Spleen (tissue), 11 donors: Measurements from ENCODE around the gene NPM3. TPM values are rescaled to one million over a fixed set of nuclear protein-coding genes. Genes with fewer than 3 reads are reported as not detected.
A peak's percentile ranks its signal among the peaks of the same experiment; 100 is the strongest.

ENCODE experiments used
- DNase-seq: peaks from one replicate; pipeline ENCODE4 v3.0.0-alpha.2; 2020
- H3K27ac ChIP-seq, 8 donors: fragments of 200-600 bp; sonication (generic) in 7 of 8; 1 replicate in 4 of 8; 2 replicates in 4 of 8; pipeline versions ENCODE4 v1.5.0 to v1.8.0; 2016 to 2021; ENCODE audit warnings: inconsistent platforms in 4 of 8, mild to moderate bottlenecking in 4 of 8, moderate library complexity in 1 of 8
- H3K27me3 ChIP-seq, 7 donors: fragments of 200-600 bp; sonication (generic) in 6 of 7; replicated peaks in 1 of 7; 1 replicate in 4 of 7; 2 replicates in 3 of 7; pipeline versions ENCODE4 v1.5.0 to v1.8.0; 2016 to 2021; ENCODE audit warnings: inconsistent platforms in 3 of 7, mild to moderate bottlenecking in 1 of 7
- H3K36me3 ChIP-seq, 6 donors: fragments of 200-600 bp; sonication (generic) in 5 of 6; 1 replicate in 4 of 6; 2 replicates in 2 of 6; pipeline versions ENCODE4 v1.5.0 to v1.8.0; 2016 to 2021; ENCODE audit warnings: inconsistent platforms in 2 of 6
- H3K4me1 ChIP-seq, 6 donors: fragments of 200-600 bp; sonication (generic) in 5 of 6; 1 replicate in 3 of 6; 2 replicates in 3 of 6; pipeline versions ENCODE4 v1.5.0 to v1.8.0; 2016 to 2021; ENCODE audit warnings: inconsistent platforms in 3 of 6
- H3K4me3 ChIP-seq, 8 donors: fragments of 200-600 bp; sonication (generic) in 7 of 8; 1 replicate in 4 of 8; 2 replicates in 4 of 8; pipeline versions ENCODE4 v1.5.0 to v1.8.0; 2016 to 2021; ENCODE audit warnings: inconsistent platforms in 4 of 8, mild to moderate bottlenecking in 4 of 8, moderate library complexity in 2 of 8
- H3K9me3 ChIP-seq, 8 donors: fragments of 200-600 bp; sonication (generic) in 7 of 8; 1 replicate in 4 of 8; 2 replicates in 4 of 8; pipeline versions ENCODE4 v1.5.0 to v1.8.0; 2016 to 2021; ENCODE audit warnings: inconsistent platforms in 4 of 8
- CTCF ChIP-seq, 11 experiments: fragments of 200-600 bp in 7 of 11; fragments of 450-650 bp in 4 of 11; sonication (generic) in 4 of 11; IDR thresholded peaks in 8 of 11; conservative IDR thresholded peaks in 3 of 11; 1 replicate in 7 of 11; 2 replicates in 4 of 11; pipeline versions ENCODE4 v1.4.0 to v1.8.0; 2016 to 2021; ENCODE audit warnings: antibody characterized with exemption in 11 of 11, inconsistent platforms in 4 of 11, mild to moderate bottlenecking in 1 of 11
- POLR2A ChIP-seq, 3 donors: fragments of 450-650 bp; IDR thresholded peaks; one replicate each; pipeline ENCODE4 v1.5.1; 2017; ENCODE audit warnings: antibody characterized with exemption in 3 of 3, mild to moderate bottlenecking in 1 of 3
- POLR2AphosphoS5 ChIP-seq, 3 donors: sonication (generic); formaldehyde crosslinking; IDR thresholded peaks; one replicate each; pipeline ENCODE4 v1.5.1; 2017; ENCODE audit warnings: antibody characterized with exemption in 3 of 3
- WGBS, 5 donors: extraction: QIAGEN DNeasy Blood & Tissue Kit in 3 of 5; methylation state at CpG; one replicate each; pipeline versions ENCODE4 v1.1.5 to v1.1.7; 2013 to 2018; 5-methylcytosine and 5-hydroxymethylcytosine counted together
- intact Hi-C: fragments of 100-400 bp; cut with DNase I; formaldehyde crosslinking; loops from one replicate; pipeline ENCODE4 v1.15.0; 2023; ENCODE audit warnings: low total_unique reads
- polyA plus RNA-seq, 3 donors: library from polyadenylated mRNA; stranded (reverse); fragments of 200-250 nt; gene quantifications; one replicate each; pipeline ENCODE4 v1.2.1, GENCODE V29; 2013
- total RNA-seq, 7 donors: library from RNA; depleted of rRNA in 3 of 7; stranded (reverse); fragments of >200 nt in 3 of 7; fragmentation: NEBNext Ultra II Directional in 4 of 7; extraction: Animal tissue kit (Norgen Biotek cat#: 25700) in 4 of 7; gene quantifications; one replicate each; pipeline versions ENCODE4 v1.1.0 to v1.2.1, GENCODE V29; 2016 to 2021
- donor health status: healthy with polysubstance abuse.
- donor health status: DM: no; HTN: no; CAD: no; lungs with moderate emphysema.
- donor health status: DM: no; HTN: no; CAD: no.
- donor health status: Bipolar disorder and iron deficiency.
- donor health status: healthy.
- donor health status: DM: no; HTN: no; CAD: no.
- donor health status: DM: yes; HTN: yes; CAD: no.

Gene NPM3
- total and polyA plus RNA-seq, 10 donors = 16.8 to 54.6 (median 28.6) TPM

GRCh38 chr10:101763141-101763846, 20.0 kb downstream of the NPM3 start:
- intact Hi-C loops = no loop called here
- WGBS, 5 donors = 78 to 87% (median 82%) methylated on average over 7 to 10 of the region's 10 CpGs
- peaks cover 0 to 42% (median 0%) of the 10 kb centered on the region in 7 donors for H3K27me3 ChIP-seq
- H3K4me3 ChIP-seq = no peak overlapping the region
- H3K27ac ChIP-seq = no peak overlapping the region
- TF ChIP-seq POLR2AphosphoS5 (IDR thresholded peaks at IDR 0.05) (no peak), POLR2A (IDR thresholded peaks at IDR 0.05) (no peak), CTCF (IDR thresholded peaks at IDR 0.05 in 8 of 11, conservative IDR thresholded peaks at IDR 0.05 in 3 of 11) (no peak)
- no peaks in the 10 kb centered on the region for H3K4me1 ChIP-seq
- H3K36me3 ChIP-seq = no peaks in the 10 kb centered on the region
- H3K9me3 ChIP-seq = no peaks in the 10 kb centered on the region
- DNase-seq = peak; percentile 45

DNA sequence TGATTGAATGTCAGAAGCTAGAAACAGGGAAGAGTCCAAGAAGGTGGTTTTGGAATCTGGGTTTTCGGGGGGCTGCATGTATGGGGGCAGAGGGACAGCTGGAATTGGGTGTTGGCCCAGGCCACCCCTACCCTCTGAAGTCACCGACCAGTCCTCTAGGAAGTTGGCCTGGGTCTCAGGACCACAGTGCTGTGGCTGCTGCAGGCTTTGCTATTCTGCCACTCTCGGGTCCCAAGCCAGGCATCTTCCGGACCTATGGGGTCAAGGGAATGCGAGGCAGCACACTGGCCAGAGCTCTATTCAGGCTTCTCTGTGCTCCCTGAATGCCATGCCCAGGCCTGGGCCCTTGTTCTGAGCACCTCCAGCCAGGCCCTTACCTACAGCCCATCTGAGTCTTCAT, 20.5 kb downstream of the NPM3 start:
- DNase-seq = peak; percentile 39
- intact Hi-C loops = no loop called here
- 86 to 92% (median 90%) methylated on average over 5 of the region's 5 CpGs for WGBS, 5 donors

GRCh38 chr10:101761226-101761625, 22.0 kb downstream of the NPM3 start:
- WGBS, 5 donors = 77 to 88% (median 84%) methylated on average over 7 to 9 of the region's 9 CpGs
- no peaks in the 10 kb centered on the region for H3K36me3 ChIP-seq
- H3K4me1 ChIP-seq = no peaks in the 10 kb centered on the region
- TF ChIP-seq POLR2AphosphoS5 (IDR thresholded peaks at IDR 0.05) = no peak
- no peak for TF ChIP-seq CTCF (IDR thresholded peaks at IDR 0.05 in 8 of 11, conservative IDR thresholded peaks at IDR 0.05 in 3 of 11)
- TF ChIP-seq POLR2A (IDR thresholded peaks at IDR 0.05) = no peak
- DNase-seq = peak; percentile 50
- peaks cover 0 to 28% (median 0%) of the 10 kb centered on the region in 7 donors for H3K27me3 ChIP-seq
- no peak overlapping the region for H3K4me3 ChIP-seq
- H3K9me3 ChIP-seq = no peaks in the 10 kb centered on the region
- intact Hi-C loops = no loop called here
- H3K27ac ChIP-seq = no peak overlapping the region

More for the DNA sequence above, 20.5 kb downstream of the NPM3 start:
- no peaks in the 10 kb centered on the region for H3K4me1 ChIP-seq
- peaks cover 0 to 38% (median 0%) of the 10 kb centered on the region in 7 donors for H3K27me3 ChIP-seq
- no peak overlapping the region for H3K4me3 ChIP-seq
- H3K9me3 ChIP-seq = no peaks in the 10 kb centered on the region
- no peaks in the 10 kb centered on the region for H3K36me3 ChIP-seq
- H3K27ac ChIP-seq = no peak overlapping the region
- no peak for TF ChIP-seq POLR2AphosphoS5 (IDR thresholded peaks at IDR 0.05)
- TF ChIP-seq POLR2A (IDR thresholded peaks at IDR 0.05) = no peak
- TF ChIP-seq CTCF (IDR thresholded peaks at IDR 0.05 in 8 of 11, conservative IDR thresholded peaks at IDR 0.05 in 3 of 11) = no peak

DNA sequence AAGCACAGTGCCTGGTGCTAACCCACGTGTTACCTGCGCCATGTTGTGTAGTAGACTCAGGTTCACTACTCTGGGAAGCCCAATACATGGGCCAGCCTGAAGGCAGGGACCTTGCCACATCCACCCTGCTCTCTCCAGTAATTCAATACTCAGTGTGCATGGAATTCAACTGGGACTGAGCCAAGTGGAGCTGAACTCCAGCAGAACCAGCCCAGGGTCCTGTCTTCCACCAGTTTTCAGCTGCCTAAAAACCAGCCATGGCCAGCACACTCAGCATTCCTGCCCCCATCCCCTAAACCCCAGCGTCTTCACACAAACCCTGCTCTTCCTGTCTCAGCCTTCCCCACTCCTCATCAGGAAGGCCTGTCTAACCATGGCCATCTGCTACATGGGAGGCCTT, 22.7 kb downstream of the NPM3 start:
- TF ChIP-seq POLR2AphosphoS5 (IDR thresholded peaks at IDR 0.05) (no peak), POLR2A (IDR thresholded peaks at IDR 0.05) (no peak), CTCF (IDR thresholded peaks at IDR 0.05 in 8 of 11, conservative IDR thresholded peaks at IDR 0.05 in 3 of 11) (no peak)
- H3K9me3 ChIP-seq = no peaks in the 10 kb centered on the region
- H3K27me3 ChIP-seq = peaks cover 0 to 25% (median 0%) of the 10 kb centered on the region in 7 donors
- intact Hi-C loops = no loop called here
- WGBS, 5 donors = 66 to 80% (median 72%) methylated on average over 3 of the region's 3 CpGs
- DNase-seq = peak; percentile 7
- H3K27ac ChIP-seq = no peak overlapping the region
- H3K4me1 ChIP-seq = no peaks in the 10 kb centered on the region
- no peaks in the 10 kb centered on the region for H3K36me3 ChIP-seq
- no peak overlapping the region for H3K4me3 ChIP-seq
